GM21576 (cell line): ENCODE results near the gene VPS35L.

ENCODE experiments used
- ATAC-seq: cut with Tn5 transposase; IDR thresholded peaks from one replicate; pipeline ENCODE4 v1.9.1; 2021; ENCODE audit warnings: mild to moderate bottlenecking, moderate library complexity; ENCODE audit not compliant: unreplicated experiment

The VPS35L gene, protein sequence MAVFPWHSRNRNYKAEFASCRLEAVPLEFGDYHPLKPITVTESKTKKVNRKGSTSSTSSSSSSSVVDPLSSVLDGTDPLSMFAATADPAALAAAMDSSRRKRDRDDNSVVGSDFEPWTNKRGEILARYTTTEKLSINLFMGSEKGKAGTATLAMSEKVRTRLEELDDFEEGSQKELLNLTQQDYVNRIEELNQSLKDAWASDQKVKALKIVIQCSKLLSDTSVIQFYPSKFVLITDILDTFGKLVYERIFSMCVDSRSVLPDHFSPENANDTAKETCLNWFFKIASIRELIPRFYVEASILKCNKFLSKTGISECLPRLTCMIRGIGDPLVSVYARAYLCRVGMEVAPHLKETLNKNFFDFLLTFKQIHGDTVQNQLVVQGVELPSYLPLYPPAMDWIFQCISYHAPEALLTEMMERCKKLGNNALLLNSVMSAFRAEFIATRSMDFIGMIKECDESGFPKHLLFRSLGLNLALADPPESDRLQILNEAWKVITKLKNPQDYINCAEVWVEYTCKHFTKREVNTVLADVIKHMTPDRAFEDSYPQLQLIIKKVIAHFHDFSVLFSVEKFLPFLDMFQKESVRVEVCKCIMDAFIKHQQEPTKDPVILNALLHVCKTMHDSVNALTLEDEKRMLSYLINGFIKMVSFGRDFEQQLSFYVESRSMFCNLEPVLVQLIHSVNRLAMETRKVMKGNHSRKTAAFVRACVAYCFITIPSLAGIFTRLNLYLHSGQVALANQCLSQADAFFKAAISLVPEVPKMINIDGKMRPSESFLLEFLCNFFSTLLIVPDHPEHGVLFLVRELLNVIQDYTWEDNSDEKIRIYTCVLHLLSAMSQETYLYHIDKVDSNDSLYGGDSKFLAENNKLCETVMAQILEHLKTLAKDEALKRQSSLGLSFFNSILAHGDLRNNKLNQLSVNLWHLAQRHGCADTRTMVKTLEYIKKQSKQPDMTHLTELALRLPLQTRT

DNA sequence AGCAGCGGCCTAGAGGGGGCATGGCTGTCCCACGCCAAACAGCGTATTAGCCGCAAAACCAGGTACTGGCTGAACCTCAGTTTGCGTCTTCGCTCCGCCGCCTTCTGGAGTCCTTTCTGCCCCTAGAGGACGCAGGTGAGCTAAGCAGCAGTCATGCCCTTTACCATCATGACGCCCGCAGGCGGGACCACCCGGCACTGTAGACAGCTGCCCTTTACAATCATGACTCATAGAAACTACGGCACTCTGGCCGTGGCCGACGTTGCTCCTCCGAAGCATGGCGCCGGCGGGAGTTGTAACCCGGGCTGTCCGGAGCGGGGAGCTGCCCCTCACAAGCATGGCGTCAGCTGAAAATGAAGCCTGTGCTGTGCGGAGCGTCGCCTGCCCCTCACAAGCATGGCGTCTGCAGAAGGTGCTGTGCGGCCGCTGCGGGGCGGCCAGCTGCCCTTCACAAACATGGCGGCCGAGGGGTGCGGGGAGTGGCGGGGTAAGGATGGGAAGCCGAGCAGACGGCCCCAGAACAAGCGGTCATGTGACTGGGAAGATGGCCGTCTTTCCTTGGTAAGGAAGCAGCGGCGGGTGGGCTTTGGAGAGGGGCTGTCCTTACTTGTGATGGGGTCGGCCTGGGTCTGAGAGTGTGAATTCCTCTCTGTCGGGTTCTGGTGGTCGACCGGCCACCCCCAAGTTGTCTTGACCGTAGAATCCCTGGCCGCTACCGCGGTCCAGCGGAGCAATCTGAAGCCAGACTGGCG, at the start of gene VPS35L:
VPS35L (plus strand) TSS at position 518 of the 752 bp plus-strand sequence; CDS start at position 545, 27 bp downstream.
- ATAC-seq: peak; percentile 89

DNA sequence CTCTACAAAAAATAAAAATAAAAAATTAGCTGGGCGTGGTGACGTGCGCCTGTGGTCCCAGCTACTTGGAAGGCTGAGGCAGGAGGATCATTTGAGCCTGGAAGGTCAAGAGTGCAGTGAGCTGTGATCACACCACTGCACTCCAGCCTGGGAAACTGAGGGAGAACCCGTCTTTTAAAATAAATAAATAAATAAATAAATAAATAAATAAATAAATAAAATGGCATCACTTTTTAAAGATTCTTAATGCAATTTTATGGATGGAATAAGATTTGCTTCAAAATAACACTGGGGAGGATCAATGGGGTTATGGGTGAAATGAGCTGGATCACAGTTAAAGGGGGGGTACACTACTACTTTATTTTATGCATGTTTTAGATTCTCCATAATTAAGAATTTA, 48.5 kb upstream of the VPS35L start:
- ATAC-seq: no peak

DNA sequence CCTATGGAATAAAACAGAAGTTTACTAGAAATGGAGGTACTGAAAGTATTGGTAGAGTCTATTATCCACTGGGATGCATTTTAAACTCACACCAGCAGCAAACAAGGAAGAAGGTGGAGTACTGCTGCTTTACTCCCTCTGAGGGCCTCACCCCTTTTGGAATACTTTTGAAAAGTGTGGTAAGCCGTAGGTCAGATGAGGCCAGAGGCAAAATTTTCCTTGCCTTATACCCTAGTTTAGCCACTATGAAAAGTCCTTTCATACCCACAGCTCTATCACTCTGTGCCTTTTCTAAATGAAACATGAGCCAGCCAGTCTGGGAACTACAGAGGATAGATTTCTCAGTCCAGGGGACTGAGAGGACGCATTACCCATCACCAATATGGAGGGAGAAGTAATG, 47.6 kb upstream of the VPS35L start:
- no peak for ATAC-seq

DNA sequence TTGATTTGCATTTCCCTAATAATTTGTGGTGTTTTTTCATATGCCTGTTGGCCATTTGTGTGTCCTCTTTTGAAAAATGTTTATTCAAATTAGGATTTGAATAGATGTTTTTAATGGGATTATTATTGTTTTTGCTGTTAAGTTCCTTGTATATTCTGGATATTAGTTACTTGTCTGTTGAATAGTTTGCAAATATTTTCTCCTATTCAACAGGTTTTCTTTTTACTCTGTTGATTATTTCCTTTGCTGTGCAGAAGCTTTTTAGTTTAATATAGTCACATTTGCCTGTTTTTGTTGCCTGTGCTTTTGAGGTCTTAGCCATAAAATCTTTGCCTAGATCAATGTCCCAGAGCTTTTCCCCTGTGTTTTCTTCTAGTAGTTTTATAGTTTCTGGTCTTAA, 43.2 kb upstream of the VPS35L start:
- no peak for ATAC-seq

DNA sequence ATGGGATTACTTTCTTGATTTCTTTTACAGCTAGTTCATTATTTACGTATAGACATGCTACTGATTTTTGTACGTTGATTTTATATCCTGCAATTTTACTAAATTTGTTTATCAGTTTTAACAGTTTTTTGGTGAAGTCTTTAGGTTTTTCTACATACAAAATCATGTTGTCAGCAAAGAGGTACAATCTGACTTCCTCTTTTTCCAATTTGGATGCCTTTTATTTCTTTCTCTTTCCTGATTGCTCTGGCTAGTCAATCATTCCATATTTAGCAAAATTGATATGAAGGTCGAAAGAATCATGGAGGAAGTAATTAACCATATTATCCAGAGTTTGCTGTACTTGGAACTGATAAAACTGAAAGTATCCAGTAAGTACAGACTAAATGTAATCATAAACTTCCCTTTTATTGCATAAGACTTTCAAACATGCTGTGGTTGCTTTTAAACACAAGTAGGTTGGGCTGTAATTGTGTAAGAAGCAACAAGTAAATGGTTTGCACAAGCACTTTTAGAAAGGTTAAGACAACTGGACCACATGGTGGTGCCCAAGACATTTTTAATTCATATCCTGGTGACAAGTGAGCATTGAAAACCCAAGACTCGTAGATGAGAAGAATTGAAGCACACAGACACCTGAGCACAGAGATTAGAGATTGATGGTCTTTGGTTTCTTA, 42.0 kb upstream of the VPS35L start:
- ATAC-seq: no peak

DNA sequence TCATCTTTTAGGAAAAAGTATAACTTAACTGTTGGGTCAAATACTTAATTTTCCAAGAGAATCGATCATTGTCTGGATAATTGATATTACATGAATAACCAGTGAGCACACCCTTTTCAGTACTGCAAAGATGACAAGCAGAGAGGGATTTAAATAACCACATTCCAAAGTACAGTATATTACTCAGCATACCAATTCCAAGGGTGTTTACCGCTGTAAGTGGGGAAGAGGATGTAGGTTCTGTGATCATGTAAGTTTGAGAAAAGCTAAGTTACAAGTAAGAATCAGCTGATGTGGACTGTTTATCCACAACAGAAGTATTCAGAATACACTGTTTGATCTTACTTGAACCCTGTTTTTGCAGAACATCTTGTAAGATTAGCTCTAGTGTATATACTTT, 39.7 kb upstream of the VPS35L start:
- ATAC-seq: no peak

DNA sequence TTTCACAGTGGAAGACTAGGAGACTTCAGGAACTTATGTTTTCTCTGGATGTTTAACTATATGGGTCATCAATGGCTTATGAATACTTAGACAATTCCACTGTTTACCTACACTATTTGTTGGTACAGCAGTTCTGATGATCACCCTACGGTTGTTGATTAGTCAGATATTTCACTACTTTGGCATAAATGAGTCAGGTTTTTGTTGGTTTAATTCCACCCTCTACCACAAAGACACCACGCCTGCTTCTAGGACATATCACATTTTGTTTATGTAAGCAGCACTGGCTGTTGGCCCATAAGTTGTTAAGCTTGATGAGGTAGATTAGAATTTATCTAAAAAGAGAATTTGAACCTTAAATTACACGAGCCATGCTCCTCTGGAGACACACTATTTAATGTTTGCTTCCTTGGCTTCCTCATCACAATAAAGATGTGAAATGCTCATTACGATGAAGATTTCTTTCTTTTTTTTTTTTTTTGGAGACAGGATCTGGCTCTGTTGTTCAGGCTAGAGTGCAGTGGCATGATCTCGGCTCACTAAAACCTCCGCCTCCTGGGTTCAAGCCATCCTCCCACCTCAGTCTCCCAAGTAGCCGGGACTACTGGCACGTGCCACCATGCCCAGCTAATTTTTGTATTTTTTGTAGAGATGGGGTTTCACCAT, 37.9 kb upstream of the VPS35L start:
- ATAC-seq: no peak

DNA sequence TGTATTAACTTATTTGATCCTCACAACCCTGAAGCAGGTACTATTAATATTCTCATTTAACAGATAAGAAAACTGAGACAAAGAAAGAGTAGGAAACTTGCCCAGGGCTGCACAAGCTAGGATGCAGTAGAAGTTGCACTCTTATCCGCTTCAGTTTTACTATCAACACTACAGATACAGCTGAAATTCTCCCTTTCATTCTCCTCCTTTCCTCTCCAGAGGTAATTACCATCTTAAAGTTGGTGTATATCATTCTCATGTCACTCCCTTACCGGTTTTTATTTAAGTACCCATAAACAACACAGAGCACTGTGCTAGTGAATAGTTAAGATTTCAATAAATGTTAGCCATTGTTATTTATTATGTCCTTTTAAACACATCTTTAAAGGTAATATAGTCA, 37.1 kb upstream of the VPS35L start:
- no peak for ATAC-seq

DNA sequence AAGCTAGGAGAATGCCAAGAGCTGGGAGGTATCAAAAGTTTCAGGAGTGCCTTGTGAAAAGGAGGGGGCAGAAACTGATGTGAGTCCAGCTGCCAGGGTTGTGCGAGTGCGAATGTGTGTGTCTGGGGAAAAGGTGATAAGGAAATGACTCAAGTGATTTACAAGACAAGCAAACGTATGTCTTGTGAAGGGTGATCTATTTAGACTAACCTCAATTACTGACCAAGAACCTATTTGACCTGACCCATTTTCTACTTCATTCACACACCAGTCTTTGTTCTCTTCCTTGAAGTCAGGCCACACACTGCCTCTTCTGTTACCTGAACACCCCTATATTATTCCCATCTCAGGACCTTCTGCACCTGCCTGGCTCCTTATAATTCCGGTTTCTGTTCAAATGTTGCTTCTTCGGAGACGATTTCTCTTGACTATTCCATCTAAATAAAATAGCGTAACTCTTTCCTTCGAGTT, 34.6 kb upstream of the VPS35L start:
- no peak for ATAC-seq

DNA sequence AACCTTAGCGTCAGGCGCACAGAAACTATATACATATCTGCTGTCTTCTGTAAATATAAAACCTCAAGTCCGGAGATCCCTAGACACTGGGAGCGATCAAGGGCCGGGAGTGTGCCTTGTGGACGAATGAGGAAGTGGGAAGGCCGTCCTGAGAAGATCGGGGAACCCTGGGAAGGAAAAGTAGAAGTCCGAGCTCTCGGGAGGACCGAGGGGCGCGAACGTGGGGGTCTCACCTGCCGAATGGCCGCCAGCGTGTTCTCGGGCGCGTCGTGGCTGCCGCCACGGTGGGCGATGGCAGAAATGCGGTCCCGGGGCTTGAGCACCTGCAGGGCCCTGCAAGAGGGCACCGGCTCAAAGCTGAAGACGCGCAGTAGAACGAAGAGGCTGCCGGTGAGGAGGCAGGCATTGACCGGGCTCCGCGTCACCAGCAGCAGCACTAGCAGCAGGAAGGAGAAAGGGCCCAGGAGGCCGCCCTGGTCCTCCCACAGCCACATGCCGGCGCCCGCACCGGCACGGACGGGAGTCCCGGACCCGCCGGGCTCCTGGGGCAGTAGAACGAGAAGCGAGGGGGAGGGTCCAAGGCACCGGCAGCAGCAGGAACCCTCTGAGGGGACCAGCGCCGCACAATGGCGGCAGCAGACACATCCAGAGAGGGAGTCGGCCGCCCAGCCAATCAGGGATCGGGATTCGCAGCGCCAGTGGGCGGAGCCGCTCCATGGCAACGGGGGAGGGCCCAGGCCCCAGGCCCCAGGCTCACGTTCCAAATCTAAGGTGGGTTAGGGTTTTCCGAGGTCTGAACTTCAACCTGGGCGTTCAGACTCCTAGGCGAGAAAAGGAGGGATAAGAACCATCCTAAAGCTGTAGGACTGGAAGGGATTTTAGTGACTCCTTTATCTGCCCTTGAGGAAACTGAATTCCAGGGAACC, 33.8 kb upstream of the VPS35L start, which contains the start of gene GDE1:
GDE1 (minus strand) TSS at position 628 of the 926 bp plus-strand sequence; CDS start at position 494, 134 bp downstream.
- ATAC-seq: peak; percentile 70

DNA sequence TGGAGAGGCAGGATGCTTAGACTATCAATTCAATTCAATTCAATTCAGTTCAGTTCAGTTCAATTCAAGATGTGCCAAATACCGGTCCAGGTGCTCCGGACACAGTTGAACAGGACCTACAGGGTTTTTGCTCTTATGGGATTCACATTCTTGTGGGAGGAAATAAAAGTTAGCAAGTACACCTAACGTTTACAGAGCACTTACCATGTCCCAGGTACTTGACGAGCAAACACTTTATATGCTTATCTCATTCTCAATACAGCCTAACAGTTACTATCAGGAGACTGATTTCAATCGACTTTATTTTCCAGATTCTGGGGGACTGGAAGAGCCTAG, 33.1 kb upstream of the VPS35L start:
- ATAC-seq: no peak

DNA sequence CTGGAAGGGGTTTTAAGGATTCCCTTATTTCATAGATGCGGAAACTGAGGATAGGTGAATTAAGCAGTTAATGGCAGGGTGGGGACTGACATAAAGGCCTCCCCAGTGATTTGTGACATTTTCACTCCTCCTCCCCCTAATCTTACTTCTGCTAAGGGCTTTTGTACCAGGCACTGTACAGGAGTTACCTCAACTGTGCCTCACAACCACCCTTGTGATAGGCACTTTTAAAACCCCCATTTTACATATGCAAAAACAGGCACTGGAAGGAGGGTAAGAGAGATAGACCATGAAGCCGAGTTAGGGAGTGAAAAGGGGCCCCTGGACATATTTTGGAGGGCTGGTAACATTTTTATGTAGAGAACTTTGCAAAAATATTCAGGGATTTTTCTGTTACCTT, 32.7 kb upstream of the VPS35L start:
- ATAC-seq: no peak

DNA sequence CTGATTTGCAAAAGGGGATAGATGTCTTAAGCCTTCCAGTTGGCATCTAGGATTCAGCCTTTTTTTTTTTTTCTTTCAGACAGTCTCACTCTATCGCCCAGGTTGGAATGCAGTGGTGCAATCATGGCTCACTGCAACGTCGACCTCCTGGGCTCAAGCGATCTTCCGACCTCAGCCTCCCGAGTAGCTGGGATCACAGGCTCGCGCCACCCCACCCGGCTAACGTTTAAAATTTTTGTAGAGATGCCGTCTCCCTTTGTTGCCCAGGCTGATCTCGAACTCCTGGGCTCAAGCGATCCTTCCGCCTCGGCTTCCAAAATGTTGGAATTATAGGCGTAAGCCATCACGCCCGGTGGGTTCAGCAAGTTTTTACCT, 32.3 kb upstream of the VPS35L start:
- no peak for ATAC-seq

DNA sequence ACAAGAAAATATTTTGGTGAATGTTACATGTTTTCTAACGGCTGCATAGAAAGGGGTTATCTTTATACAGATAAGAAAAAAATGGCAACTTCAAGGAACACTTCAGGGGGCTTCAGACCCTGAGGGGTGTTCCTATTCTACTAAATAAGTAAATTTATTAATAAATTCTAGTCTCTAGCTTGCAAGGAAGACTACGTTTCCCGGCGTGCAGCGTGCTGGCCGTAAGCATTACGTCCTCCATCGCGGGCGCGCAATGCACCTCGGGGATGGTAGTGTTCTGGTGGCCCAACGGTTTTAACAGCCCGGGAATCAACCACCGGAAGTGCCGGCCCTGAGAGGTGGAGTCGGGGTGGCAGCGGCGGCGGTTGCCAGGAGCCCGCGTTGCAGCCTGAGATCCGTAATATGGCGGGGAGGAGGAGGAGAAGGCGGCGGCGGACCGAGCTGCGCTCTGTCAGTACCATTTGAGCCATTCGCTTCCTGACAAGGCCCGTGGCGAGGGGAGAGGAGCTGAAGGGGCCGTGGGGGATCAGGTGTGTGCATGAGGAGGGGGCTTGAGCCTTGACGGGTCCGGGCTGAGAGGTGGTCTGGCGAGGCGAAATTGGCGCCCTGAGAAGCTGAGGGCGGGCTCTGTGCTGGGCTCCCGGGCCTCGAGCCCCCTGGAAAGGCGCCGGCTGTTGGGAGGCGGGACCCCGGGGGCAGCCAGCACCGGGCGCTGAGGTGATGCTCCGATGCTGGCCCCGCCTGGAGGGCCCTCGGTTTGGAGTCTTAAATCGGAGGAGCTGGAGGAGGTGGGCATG, 31.7 kb upstream of the VPS35L start, which contains the start of gene CCP110:
CCP110 (plus strand) TSS at position 384 of the 797 bp plus-strand sequence. CDS start 3,940 bp downstream, outside the sequence.
- peak; percentile 64 for ATAC-seq

DNA sequence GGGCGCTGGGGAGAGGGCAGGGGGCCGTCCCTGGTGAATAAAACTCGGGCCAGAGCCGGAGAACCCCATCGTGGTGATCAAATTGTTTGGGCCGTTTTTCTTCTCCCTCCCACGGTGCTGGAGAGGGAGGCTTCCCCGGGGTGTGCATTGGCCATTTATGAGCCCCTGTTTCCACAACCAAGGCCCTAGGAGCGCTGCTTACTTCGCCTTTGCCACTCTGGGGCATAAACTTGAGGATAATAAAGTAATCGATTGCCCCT, 31.2 kb upstream of the VPS35L start:
- no peak for ATAC-seq

DNA sequence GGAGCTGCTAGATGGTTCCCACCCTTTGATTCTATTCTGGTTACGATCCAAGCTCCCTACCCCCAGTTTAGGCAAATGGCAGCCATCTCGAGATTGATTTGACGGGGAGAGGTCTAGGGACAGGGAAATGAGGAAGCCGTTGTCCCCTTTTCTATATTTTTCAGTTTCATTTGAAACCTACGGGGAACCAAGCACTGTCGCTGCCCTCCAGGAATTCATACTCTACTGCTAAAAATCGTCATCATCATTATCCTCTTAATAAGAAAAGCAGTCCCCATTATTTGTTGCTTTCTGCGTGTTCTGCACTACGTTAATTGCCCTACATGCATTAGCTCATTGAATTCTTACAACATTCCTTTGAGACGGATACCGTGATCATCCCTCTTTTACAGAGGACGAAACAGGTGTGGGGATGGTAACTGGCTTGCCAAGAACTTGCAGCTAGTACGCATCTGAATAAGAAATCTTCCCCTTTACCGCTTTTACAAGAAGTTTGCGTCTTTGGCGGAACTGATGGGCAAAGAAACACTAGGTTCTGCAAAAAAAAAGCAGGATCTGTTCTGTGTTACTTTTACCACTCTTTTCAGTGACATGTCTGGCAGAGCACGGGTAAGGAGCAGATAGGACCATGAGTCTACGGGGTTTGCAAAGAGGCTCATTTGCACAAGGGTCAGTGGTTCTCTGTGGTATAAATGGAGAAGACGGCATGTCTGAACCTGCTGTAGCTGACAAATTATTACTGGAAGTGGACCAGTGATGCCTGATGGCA, 30.7 kb upstream of the VPS35L start:
- ATAC-seq: no peak

DNA sequence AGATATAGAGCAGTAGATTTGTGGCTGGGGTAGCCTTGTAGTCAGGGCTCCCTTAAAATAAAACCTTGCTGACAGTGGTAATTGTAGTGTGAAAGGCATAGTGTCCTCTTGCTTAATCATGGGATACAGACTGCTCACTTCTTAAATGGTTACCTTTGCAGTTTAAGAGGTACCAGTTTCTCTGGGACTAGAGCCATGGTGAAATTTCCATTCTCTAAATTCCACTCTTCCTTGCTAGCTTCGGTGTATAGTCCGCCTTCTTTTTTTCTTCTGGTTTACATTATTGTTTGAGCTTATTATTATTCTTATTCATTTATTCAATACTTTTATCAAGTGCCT, 30.1 kb upstream of the VPS35L start:
- no peak for ATAC-seq

DNA sequence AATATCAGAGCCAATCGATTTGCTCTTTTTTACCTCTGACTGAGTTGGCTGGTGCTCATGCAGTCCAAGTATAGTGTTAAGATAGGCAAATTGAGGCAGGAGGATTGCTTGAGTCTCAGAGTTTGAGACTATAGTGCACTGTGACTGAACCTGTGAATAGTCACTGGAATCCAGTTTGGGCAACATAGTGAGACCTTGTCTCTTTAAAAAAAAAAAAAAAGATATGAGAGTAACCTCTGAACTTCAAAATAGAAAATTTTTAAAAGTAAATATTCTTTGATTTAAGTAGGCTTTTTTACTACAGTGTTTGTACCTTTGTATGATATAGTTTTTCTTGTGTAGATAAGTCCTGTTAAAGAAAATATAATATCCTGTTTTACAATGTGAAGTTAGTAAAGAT, 28.3 kb upstream of the VPS35L start:
- no peak for ATAC-seq
